Testis (tissue), 2 donors: Measurements from ENCODE around the gene CDKN2B.
"Not testable (repeated sequence)": the region's sequence is repeated elsewhere in the genome, so short reads cannot be mapped to it uniquely, and the experiment has no call there.

Experiments
- CTCF ChIP-seq, 3 experiments: fragments of 450-650 bp in 2 of 3; fragments of 200-600 bp in 1 of 3; sonication (generic) in 1 of 3; IDR thresholded peaks; one replicate each; pipeline ENCODE4 v1.5.1; 2016 to 2019; ENCODE audit warnings: antibody characterized with exemption in 3 of 3, mild to moderate bottlenecking in 2 of 3, moderate library complexity in 1 of 3
- POLR2A ChIP-seq: fragments of 450-650 bp; IDR thresholded peaks from one replicate; pipeline ENCODE4 v1.6.1; 2017; ENCODE audit warnings: antibody characterized with exemption, mild to moderate bottlenecking, moderate library complexity

GRCh38 chr9:22057972-22058371 is 48.9 kb upstream of the CDKN2B start:
- not testable (repeated sequence) for TF ChIP-seq CTCF (IDR thresholded peaks at IDR 0.05); POLR2A
